Measurements from ENCODE around the gene ZBP1.

The ZBP1 gene

DNA sequence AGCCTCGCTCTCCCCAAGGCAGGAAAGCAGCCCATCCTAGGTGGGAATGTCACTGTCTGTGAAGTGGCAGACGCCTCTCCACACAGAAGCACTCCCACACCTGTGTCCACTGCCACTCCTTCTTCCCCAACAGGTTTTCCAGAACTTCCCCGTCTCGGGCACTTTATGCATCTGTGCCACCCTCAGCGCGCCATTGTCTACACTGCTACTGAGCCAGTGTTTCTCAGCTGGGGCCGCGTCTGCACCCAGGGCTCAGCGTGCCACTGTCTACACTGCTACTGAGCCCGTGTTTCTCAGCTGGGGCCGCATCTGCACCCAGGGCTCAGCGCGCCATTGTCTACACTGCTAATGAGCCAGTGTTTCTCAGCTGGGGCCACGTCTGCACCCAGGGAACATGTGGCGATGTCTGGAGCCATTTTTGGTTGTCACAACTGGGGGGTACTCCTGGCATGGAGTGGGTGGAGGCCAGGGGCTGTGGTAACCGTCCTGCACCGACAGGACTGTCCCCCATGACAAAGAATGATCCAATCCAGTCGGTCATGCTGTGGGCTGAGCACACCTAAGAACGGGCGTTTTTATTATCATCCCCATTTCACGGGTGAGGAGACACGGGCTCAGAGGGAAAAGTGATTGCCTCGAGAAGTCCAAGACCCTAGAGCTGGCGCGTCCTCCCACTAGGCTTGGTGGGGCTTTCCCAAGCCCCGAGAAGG lies 41.7 kb upstream of the ZBP1 start:
- TF ChIP-seq, protein P1, sequence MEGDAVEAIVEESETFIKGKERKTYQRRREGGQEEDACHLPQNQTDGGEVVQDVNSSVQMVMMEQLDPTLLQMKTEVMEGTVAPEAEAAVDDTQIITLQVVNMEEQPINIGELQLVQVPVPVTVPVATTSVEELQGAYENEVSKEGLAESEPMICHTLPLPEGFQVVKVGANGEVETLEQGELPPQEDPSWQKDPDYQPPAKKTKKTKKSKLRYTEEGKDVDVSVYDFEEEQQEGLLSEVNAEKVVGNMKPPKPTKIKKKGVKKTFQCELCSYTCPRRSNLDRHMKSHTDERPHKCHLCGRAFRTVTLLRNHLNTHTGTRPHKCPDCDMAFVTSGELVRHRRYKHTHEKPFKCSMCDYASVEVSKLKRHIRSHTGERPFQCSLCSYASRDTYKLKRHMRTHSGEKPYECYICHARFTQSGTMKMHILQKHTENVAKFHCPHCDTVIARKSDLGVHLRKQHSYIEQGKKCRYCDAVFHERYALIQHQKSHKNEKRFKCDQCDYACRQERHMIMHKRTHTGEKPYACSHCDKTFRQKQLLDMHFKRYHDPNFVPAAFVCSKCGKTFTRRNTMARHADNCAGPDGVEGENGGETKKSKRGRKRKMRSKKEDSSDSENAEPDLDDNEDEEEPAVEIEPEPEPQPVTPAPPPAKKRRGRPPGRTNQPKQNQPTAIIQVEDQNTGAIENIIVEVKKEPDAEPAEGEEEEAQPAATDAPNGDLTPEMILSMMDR (IDR thresholded peaks at IDR 0.05; ENCODE audit: low read depth, low read length), result no peak
- no peak for DNase-seq (ENCODE audit: extremely low read depth, low read depth)

DNA sequence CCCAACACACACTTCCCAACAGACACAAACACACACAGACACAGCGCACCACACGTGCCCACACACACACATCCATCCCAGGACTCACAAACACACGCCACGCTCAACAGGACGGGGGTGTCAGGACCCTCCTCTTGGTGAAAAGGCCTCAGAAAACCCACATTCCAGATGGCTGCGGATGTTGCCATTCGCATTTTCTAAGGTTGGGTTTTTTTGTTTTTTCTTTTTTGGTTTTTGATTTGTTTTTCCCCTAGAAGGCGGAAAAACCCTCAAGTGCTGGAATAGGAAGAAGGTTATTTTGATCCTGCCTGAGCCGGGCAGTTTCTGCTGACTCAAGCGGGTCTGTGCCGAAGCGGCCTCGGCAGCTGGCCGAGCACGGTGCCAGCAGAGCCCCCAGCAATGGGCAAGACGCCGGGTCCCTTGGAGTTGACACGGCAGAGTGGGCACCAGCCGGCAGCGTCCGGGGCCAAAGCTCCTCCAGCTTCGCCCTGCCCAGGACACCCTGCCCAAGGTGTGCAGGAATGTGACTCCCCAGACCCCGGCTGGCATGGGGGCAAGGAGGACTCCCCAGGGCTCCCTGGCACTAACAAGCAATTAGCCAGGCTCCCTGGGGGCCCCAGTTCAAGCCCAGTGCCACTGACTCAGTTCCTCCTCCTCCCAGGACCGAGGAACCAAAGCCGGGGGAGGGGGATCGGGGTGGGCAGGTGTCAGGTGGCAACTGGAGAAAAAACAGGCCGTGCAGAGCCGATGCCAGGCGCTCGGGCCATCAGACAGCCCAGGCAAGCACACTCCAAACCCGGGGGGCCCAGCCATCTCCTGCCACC lies 40.9 kb upstream of the ZBP1 start:
- TF ChIP-seq, protein P1 (IDR thresholded peaks at IDR 0.05; ENCODE audit: low read depth, low read length), result no peak
- no peak for DNase-seq (ENCODE audit: extremely low read depth, low read depth)

GRCh38 chr20:57660181-57660921 lies 40.1 kb upstream of the ZBP1 start:
- no peak for DNase-seq (ENCODE audit: extremely low read depth, low read depth)
- TF ChIP-seq, protein P1 (IDR thresholded peaks at IDR 0.05; ENCODE audit: low read depth, low read length), result no peak

GRCh38 chr20:57659517-57660180 lies 39.4 kb upstream of the ZBP1 start:
- no peak for DNase-seq (ENCODE audit: extremely low read depth, low read depth)
- TF ChIP-seq, protein P1 (IDR thresholded peaks at IDR 0.05; ENCODE audit: low read depth, low read length), result no peak

- TF ChIP-seq, protein P1 (IDR thresholded peaks at IDR 0.05; ENCODE audit: low read depth, low read length), result no peak
- no peak for DNase-seq (ENCODE audit: extremely low read depth, low read depth)
Measured at GRCh38 chr20:57658833-57659516, 38.7 kb upstream of the ZBP1 start.

- TF ChIP-seq, protein P1 (IDR thresholded peaks at IDR 0.05; ENCODE audit: low read depth, low read length), result no peak
- no peak for DNase-seq (ENCODE audit: extremely low read depth, low read depth)
Measured at GRCh38 chr20:57658447-57658832, 38.2 kb upstream of the ZBP1 start.
